Panc1 (cell line): ENCODE data around the gene UST. TPM values are rescaled to one million over a fixed set of nuclear protein-coding genes. Genes with fewer than 3 reads are reported as not detected.

Experiments used
- ATAC-seq: fragments of 200-7000 bp; cut with Tn5 transposase; 2 replicates; pipeline ENCODE4 v1.9.1; 2020; ENCODE audit warnings: mild to moderate bottlenecking, moderate library complexity
- BruUV-seq: library from RNA; stranded (reverse); fragments of 400-500 nt; replicated peaks from 2 replicates; lab custom pipeline; 2021; lab: Mats Ljungman, UMichigan
- CTCF ChIA-PET: fragments of 300-600 bp; sonication (Branson Sonifier 250); formaldehyde crosslinking; loops from one replicate; lab custom pipeline; 2022; ENCODE audit warnings: antibody characterized with exemption; lab: Charles Lee
- POLR2A ChIA-PET: fragments of 300-600 bp; sonication (Branson Sonifier 250); formaldehyde crosslinking; loops from one replicate; lab custom pipeline; 2022; ENCODE audit warnings: antibody characterized with exemption; lab: Charles Lee
- DNase-seq: peaks from one replicate; pipeline ENCODE4 v3.0.0-alpha.2; 2010; ENCODE audit warnings: low read depth, low spot score
- H3K27ac ChIP-seq: 2 replicates; pipeline ENCODE4 v1.5.1; 2011; ENCODE audit warnings: mild to moderate bottlenecking, low read length, inconsistent platforms
- H3K27me3 ChIP-seq: fragments of 200-500 bp; sonication (Bioruptor generic); 2 replicates; pipeline ENCODE4 v1.6.0; 2014; ENCODE audit warnings: low read length, inconsistent platforms; ENCODE audit not compliant: control insufficient read depth, insufficient read depth
- H3K36me3 ChIP-seq: fragments of 200-500 bp; sonication (Bioruptor generic); 2 replicates; pipeline ENCODE4 v1.5.1; 2014; ENCODE audit warnings: inconsistent platforms, mild to moderate bottlenecking, low read length, moderate library complexity; ENCODE audit not compliant: control insufficient read depth, insufficient read depth
- H3K4me1 ChIP-seq: 2 replicates; pipeline ENCODE4 v1.5.1; 2011; ENCODE audit warnings: inconsistent platforms, mild to moderate bottlenecking, low read length, moderate library complexity; ENCODE audit not compliant: control insufficient read depth, insufficient read depth
- H3K4me3 ChIP-seq, 2 experiments: 2 replicates each; pipeline ENCODE4 v1.5.1; 2011 to 2012; ENCODE audit warnings: low read depth in 2 of 2, low read length in 2 of 2, mild to moderate bottlenecking in 2 of 2, inconsistent platforms in 1 of 2, moderate library complexity in 1 of 2
- H3K9me3 ChIP-seq: fragments of 200-500 bp; sonication (Bioruptor generic); 2 replicates; pipeline ENCODE4 v1.5.1; 2014; ENCODE audit warnings: low read depth, mild to moderate bottlenecking, inconsistent platforms, low read length, moderate library complexity; ENCODE audit not compliant: control insufficient read depth, insufficient read depth
- CTCF ChIP-seq: fragments of 450-650 bp; IDR thresholded peaks from 2 replicates; pipeline ENCODE4 v1.5.1; 2017; ENCODE audit warnings: mild to moderate bottlenecking
- POLR2AphosphoS5 ChIP-seq: IDR thresholded peaks from 2 replicates; pipeline ENCODE4 v1.6.1; 2012; ENCODE audit warnings: mild to moderate bottlenecking, low read depth, low read length, moderate library complexity
- SIN3A ChIP-seq: IDR thresholded peaks from 2 replicates; pipeline ENCODE4 v1.6.1; 2012; ENCODE audit warnings: low read depth, mild to moderate bottlenecking, low read length, moderate library complexity, borderline replicate concordance; ENCODE audit not compliant: insufficient read depth
- TCF7L2 ChIP-seq: IDR thresholded peaks from 2 replicates; pipeline ENCODE4 v1.6.1; 2011; ENCODE audit warnings: mild to moderate bottlenecking, low read depth, low read length, inconsistent platforms
- in situ Hi-C: cut with HindIII; loops from 2 replicates; pipeline ENCODE4 v1.10.0; 2016; ENCODE audit warnings: low sequenced_read_pairs, low pct_unique_long_range_greater_than_20kb
- intact Hi-C: fragments of 100-400 bp; cut with micrococcal nuclease; formaldehyde crosslinking; loops from one replicate; pipeline ENCODE4 v1.10.0; 2022; ENCODE audit not compliant: unreplicated experiment
- total RNA-seq: library from RNA; stranded (reverse); gene quantifications from one replicate; pipeline ENCODE4 v1.2.1, GENCODE V29; 2021; ENCODE audit not compliant: unreplicated experiment
- TF ChIP-seq, protein P1 (sequence below), 2 experiments: IDR thresholded peaks; 2 replicates each; pipeline ENCODE4 v1.6.1; 2011 to 2012; ENCODE audit warnings: low read depth in 2 of 2, control low read depth in 1 of 2, low read length in 1 of 2, mild to moderate bottlenecking in 1 of 2, moderate library complexity in 1 of 2; ENCODE audit not compliant: insufficient read depth in 1 of 2

The UST gene
- total RNA-seq, 1 experiment from 2014 or later: 0.15 TPM

- H3K27me3 ChIP-seq: no peaks in the 10 kb centered on the region; the same call in 1 of the 2 replicates
- DNase-seq: no peak
- H3K9me3 ChIP-seq: no peaks in the 10 kb centered on the region
- ChIA-PET POLR2A (no interaction called here), CTCF (no interaction called here)
- in situ Hi-C loops: no loop called here
- TF ChIP-seq SIN3A (no peak), POLR2AphosphoS5 (no peak), TCF7L2 (no peak), CTCF (no peak)
- TF ChIP-seq, protein P1, sequence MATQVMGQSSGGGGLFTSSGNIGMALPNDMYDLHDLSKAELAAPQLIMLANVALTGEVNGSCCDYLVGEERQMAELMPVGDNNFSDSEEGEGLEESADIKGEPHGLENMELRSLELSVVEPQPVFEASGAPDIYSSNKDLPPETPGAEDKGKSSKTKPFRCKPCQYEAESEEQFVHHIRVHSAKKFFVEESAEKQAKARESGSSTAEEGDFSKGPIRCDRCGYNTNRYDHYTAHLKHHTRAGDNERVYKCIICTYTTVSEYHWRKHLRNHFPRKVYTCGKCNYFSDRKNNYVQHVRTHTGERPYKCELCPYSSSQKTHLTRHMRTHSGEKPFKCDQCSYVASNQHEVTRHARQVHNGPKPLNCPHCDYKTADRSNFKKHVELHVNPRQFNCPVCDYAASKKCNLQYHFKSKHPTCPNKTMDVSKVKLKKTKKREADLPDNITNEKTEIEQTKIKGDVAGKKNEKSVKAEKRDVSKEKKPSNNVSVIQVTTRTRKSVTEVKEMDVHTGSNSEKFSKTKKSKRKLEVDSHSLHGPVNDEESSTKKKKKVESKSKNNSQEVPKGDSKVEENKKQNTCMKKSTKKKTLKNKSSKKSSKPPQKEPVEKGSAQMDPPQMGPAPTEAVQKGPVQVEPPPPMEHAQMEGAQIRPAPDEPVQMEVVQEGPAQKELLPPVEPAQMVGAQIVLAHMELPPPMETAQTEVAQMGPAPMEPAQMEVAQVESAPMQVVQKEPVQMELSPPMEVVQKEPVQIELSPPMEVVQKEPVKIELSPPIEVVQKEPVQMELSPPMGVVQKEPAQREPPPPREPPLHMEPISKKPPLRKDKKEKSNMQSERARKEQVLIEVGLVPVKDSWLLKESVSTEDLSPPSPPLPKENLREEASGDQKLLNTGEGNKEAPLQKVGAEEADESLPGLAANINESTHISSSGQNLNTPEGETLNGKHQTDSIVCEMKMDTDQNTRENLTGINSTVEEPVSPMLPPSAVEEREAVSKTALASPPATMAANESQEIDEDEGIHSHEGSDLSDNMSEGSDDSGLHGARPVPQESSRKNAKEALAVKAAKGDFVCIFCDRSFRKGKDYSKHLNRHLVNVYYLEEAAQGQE (IDR thresholded peaks at IDR 0.05; ENCODE audit: insufficient read depth in 1 of 2, low read depth in 2 of 2, low read length in 1 of 2): no peak
- BruUV-seq: no TSS peak
- no peak for ATAC-seq
- no peaks in the 10 kb centered on the region for H3K36me3 ChIP-seq
- H3K27ac ChIP-seq: no peak overlapping the region
- H3K4me1 ChIP-seq: no peaks in the 10 kb centered on the region
- H3K4me3 ChIP-seq: no peak overlapping the region
- intact Hi-C loops: loop anchor here (10.0 kb wide), 1 partner anchor 200 kb away; the partner anchor contains the start of gene UST
These were observed 197.8 kb downstream of the UST start for GRCh38 chr6:148944608-148945007.

DNA sequence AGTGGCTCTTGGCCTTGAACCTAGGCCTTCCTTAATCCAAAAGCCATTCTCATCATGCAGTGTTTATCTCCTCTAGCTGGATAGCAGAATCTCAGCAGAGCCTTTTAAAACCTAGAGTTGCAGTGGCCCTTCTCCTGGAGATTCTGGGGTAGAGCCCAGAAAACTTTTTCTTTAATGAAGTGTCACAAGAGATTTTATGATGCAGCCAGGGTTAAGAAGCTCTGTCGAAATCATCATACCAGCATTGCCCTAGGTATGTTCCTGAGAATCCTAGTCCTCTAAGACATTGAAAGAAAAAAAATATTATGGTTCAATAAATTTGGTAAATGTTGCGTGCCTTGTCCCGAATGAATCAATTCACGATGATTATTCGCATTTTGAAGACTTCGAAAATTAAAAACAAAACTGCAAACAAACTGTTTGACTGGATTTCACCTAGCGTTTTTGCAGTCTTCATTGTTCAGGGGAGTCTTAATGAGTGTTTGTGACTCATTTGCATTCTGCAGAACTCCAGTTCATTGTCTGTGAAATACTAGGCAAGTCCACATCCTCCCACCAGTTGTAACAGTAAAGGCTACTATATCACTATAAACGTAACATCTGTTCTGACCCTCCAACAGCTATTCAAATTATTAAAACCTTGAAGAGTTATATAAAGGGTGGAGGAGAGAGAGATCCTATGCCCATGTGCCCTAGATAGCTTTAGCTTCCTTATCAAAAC lies 198.6 kb downstream of the UST start:
- in situ Hi-C loops: no loop called here

More for the DNA sequence above, 198.6 kb downstream of the UST start:
- H3K27me3 ChIP-seq: no peaks in the 10 kb centered on the region; the same call in none of the 2 replicates
- no peak for DNase-seq
- H3K4me1 ChIP-seq: no peaks in the 10 kb centered on the region
- no TSS peak for BruUV-seq
- H3K4me3 ChIP-seq: no peak overlapping the region
- ATAC-seq: no peak
- H3K36me3 ChIP-seq: no peaks in the 10 kb centered on the region
- intact Hi-C loops: loop anchor here (10.0 kb wide), 1 partner anchor 201 kb away; the partner anchor contains the start of gene UST
- ChIA-PET POLR2A (no interaction called here), CTCF (no interaction called here)
- TF ChIP-seq CTCF: no peak
- no peaks in the 10 kb centered on the region for H3K9me3 ChIP-seq
- H3K27ac ChIP-seq: no peak overlapping the region
